GM20000 (cell line): Measurements from ENCODE around the gene DEPDC5.

Experiments used
- DNase-seq: peaks from one replicate; pipeline ENCODE4 v3.0.0; 2012; ENCODE audit warnings: low spot score
- TF ChIP-seq, protein P1 (sequence below): IDR thresholded peaks from 2 replicates; pipeline ENCODE4 v1.5.1; 2012; ENCODE audit warnings: mild to moderate bottlenecking, control low read depth; ENCODE audit errors: extremely low read depth, missing control alignments

Gene DEPDC5

GRCh38 chr22:31830721-31831070 lies 76.9 kb downstream of the DEPDC5 start:
- TF ChIP-seq, protein P1, sequence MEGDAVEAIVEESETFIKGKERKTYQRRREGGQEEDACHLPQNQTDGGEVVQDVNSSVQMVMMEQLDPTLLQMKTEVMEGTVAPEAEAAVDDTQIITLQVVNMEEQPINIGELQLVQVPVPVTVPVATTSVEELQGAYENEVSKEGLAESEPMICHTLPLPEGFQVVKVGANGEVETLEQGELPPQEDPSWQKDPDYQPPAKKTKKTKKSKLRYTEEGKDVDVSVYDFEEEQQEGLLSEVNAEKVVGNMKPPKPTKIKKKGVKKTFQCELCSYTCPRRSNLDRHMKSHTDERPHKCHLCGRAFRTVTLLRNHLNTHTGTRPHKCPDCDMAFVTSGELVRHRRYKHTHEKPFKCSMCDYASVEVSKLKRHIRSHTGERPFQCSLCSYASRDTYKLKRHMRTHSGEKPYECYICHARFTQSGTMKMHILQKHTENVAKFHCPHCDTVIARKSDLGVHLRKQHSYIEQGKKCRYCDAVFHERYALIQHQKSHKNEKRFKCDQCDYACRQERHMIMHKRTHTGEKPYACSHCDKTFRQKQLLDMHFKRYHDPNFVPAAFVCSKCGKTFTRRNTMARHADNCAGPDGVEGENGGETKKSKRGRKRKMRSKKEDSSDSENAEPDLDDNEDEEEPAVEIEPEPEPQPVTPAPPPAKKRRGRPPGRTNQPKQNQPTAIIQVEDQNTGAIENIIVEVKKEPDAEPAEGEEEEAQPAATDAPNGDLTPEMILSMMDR, result no peak
- DNase-seq, result no peak

DNA sequence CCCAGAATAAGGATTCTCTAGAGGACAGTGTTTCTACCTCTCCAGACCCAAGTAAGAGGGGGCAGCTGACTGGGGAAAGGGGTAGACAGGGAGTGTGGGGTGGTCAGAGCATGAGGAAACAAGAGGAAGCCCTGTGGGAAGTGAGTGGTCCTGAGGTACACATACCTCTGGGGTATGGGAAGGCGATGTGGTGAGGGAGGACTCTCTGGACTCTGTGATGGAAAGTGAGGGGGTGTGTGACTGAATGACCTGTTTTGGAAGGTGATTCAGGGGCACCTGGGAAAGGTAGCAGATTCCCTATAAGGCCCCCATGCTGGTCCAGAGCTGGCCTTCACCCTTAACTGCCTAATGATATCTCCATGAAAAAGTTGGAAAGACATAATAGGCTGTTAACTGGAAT lies 80.1 kb downstream of the DEPDC5 start:
- TF ChIP-seq, protein P1, result no peak

GRCh38 chr22:31836010-31836409 lies 82.2 kb downstream of the DEPDC5 start:
- DNase-seq, result no peak
- TF ChIP-seq, protein P1, result no peak

More for the DNA sequence above, 80.1 kb downstream of the DEPDC5 start:
- no peak for DNase-seq

DNA sequence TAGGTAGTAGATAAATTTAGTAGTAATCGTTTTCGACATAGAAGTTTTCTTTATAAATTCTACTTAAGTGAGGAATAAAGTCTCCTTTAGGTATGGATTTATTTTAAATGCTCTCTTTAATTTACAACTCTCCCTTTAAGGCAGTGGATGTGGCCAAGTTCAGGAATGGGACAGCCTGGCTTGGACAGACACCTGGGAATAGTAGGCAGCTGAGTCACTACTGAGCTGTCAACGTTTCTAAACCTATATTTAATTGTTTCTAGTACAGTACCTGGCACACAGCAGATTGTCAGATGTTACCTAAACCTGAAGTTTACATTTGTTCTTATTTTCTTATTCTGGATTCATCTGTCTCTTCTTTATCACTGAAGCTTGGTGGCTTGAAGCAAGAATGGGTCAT lies 85.1 kb downstream of the DEPDC5 start:
- DNase-seq, result no peak
- TF ChIP-seq, protein P1, result no peak

GRCh38 chr22:31839986-31840385 lies 86.2 kb downstream of the DEPDC5 start:
- TF ChIP-seq, protein P1, result no peak
- no peak for DNase-seq

DNA sequence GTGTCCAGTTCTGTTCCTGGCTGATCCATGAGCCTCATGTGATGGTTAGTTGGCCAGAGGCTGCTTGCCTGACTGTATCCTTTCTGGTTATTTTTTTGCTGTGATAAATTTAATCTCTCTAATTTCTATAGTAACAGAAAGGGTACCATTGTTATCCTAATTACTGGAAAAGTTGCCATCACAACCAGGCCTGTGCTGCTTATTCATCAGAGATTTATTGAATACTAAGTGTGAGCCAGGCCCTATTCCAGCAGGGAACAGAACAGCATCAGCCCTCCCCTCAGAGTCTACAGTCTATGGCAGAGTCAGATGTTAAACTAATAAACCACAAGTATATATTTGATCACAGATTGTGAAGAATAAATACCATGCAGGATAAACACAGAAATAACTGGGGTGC lies 86.8 kb downstream of the DEPDC5 start:
- TF ChIP-seq, protein P1, result no peak
- DNase-seq, result no peak

- no peak for DNase-seq
- TF ChIP-seq, protein P1, result no peak
These were observed 87.4 kb downstream of the DEPDC5 start for GRCh38 chr22:31841078-31841827.
